Gastrocnemius medialis (tissue), 4 donors: Measurements from ENCODE around the gene CCDC90B. TPM values are rescaled to one million over a fixed set of nuclear protein-coding genes. Genes with fewer than 3 reads are reported as not detected.

ENCODE experiments used
- ATAC-seq, 2 donors: fragments of 150-250 bp; one replicate each; pipeline ENCODE4 v1.9.1; 2016
- DNase-seq, 2 donors: peaks; one replicate each; pipeline ENCODE4 v3.0.0-alpha.2; 2019
- H3K27ac ChIP-seq, 4 donors: fragments of 200-600 bp; sonication (generic); 1 replicate in 1 of 4; 2 replicates in 3 of 4; pipeline ENCODE4 v1.5.1; 2016 to 2018; ENCODE audit warnings: mild to moderate bottlenecking in 2 of 4, moderate library complexity in 1 of 4
- H3K27me3 ChIP-seq, 3 donors: fragments of 200-600 bp; sonication (generic) in 2 of 3; 1 replicate in 1 of 3; 2 replicates in 2 of 3; pipeline versions ENCODE4 v1.5.1 to v1.6.0; 2016 to 2019; ENCODE audit warnings: mild to moderate bottlenecking in 1 of 3, moderate library complexity in 1 of 3
- H3K36me3 ChIP-seq, 2 donors: fragments of 200-600 bp; sonication (generic) in 1 of 2; one replicate each; pipeline ENCODE4 v1.5.1; 2017 to 2018
- H3K4me1 ChIP-seq, 2 donors: fragments of 200-600 bp; sonication (generic) in 1 of 2; one replicate each; pipeline ENCODE4 v1.5.1; 2016 to 2017; ENCODE audit warnings: mild to moderate bottlenecking in 2 of 2
- H3K4me3 ChIP-seq, 4 donors: fragments of 200-600 bp; sonication (generic) in 3 of 4; 1 replicate in 1 of 4; 2 replicates in 3 of 4; pipeline ENCODE4 v1.5.1; 2016 to 2019; ENCODE audit warnings: mild to moderate bottlenecking in 2 of 4
- H3K9me3 ChIP-seq, 3 donors: fragments of 200-600 bp; sonication (generic) in 2 of 3; 1 replicate in 1 of 3; 2 replicates in 2 of 3; pipeline ENCODE4 v1.5.1; 2016 to 2019
- CTCF ChIP-seq, 5 experiments: fragments of 450-650 bp in 3 of 5; fragments of 200-600 bp in 2 of 5; sonication (generic) in 2 of 5; IDR thresholded peaks in 4 of 5; conservative IDR thresholded peaks in 1 of 5; 1 replicate in 4 of 5; 2 replicates in 1 of 5; pipeline ENCODE4 v1.5.1; 2016 to 2019; ENCODE audit warnings: antibody characterized with exemption in 5 of 5, mild to moderate bottlenecking in 3 of 5, moderate library complexity in 3 of 5
- POLR2A ChIP-seq, 2 donors: fragments of 450-650 bp; IDR thresholded peaks; one replicate each; pipeline ENCODE4 v1.6.1; 2017; ENCODE audit warnings: antibody characterized with exemption in 2 of 2, mild to moderate bottlenecking in 2 of 2, moderate library complexity in 2 of 2
- in situ Hi-C, 4 donors: fragments of 200-750 bp; cut with MboI; loops; one replicate each; pipeline versions ENCODE4 v1.15.0 to v1.8.0; 2017; ENCODE audit warnings: low sequenced_read_pairs in 4 of 4
- intact Hi-C: fragments of 100-400 bp; cut with DNase I; formaldehyde crosslinking; loops from one replicate; pipeline ENCODE4 v1.15.1; 2023; ENCODE audit warnings: low total_unique reads
- total RNA-seq, 4 donors: library from RNA; depleted of rRNA; stranded (reverse); fragments of >200 nt; gene quantifications; one replicate each; pipeline versions ENCODE4 v1.1.0 to v1.2.3, GENCODE V29; 2016

Gene CCDC90B
- total RNA-seq, result 10 to 100 TPM; 18.1 to 30.1 (median 22.8) TPM

- Histone ChIP-seq H3K36me3 (peaks cover 0 to 3% of the 10 kb centered on the region in 2 donors), H3K27ac (peak within 1 kb of the TSS; percentile 95 to 98 (median 97)), H3K27me3 (no peaks in the 10 kb centered on the region), H3K9me3 (no peaks in the 10 kb centered on the region), H3K4me1 (peaks cover 36 to 37% of the 10 kb centered on the region in 2 donors), H3K4me3 (peak within 1 kb of the TSS; percentile 80 to 94 (median 90))
- DNase-seq, result peak; percentile 96 to 97
- ATAC-seq, result peak; percentile 97 to 98
- intact Hi-C loops, result loop anchor here (1.0 to 10.0 kb wide), 5 partner anchors 93 to 385 kb away; partner anchors contain the start of genes ANKRD42, DDIAS and PCF11
- in situ Hi-C loops, result loop anchor here in 2 of 4 donors (10.0 to 25.0 kb wide), 2 partner anchors 211 to 526 kb away; partner anchors contain the start of gene RAB30 (in 1 of the 2)
- TF ChIP-seq CTCF (IDR thresholded peaks at IDR 0.05 in 4 of 5, conservative IDR thresholded peaks at IDR 0.05 in 1 of 5), result peak in 1 of 5 experiments; percentile 7
- peak; percentile 83 to 88 for TF ChIP-seq POLR2A (IDR thresholded peaks at IDR 0.05)
Observed at GRCh38 chr11:83285771-83286528, at the start of gene CCDC90B. Gene CCDC90B, minus strand, starts transcription at chr11:83286367. Its CDS starts 395 bp downstream, at chr11:83285972.

- Histone ChIP-seq H3K36me3 (no peaks in the 10 kb centered on the region), H3K4me3 (no peak overlapping the region), H3K9me3 (no peaks in the 10 kb centered on the region), H3K4me1 (no peaks in the 10 kb centered on the region), H3K27me3 (no peaks in the 10 kb centered on the region), H3K27ac (no peak overlapping the region)
- DNase-seq (no peak), ATAC-seq (no peak)
- intact Hi-C loops (no loop called here), in situ Hi-C loops (no loop called here)
- TF ChIP-seq CTCF (IDR thresholded peaks at IDR 0.05 in 4 of 5, conservative IDR thresholded peaks at IDR 0.05 in 1 of 5) (no peak), POLR2A (IDR thresholded peaks at IDR 0.05) (no peak)
Observed at GRCh38 chr11:83335446-83336070, 49.4 kb upstream of the CCDC90B start.

GRCh38 chr11:83330303-83330702 is 44.1 kb upstream of the CCDC90B start:
- Histone ChIP-seq H3K27ac (no peak overlapping the region), H3K9me3 (no peaks in the 10 kb centered on the region), H3K27me3 (no peaks in the 10 kb centered on the region), H3K4me1 (no peaks in the 10 kb centered on the region), H3K36me3 (no peaks in the 10 kb centered on the region), H3K4me3 (no peak overlapping the region)
- TF ChIP-seq POLR2A (IDR thresholded peaks at IDR 0.05), result no peak
- intact Hi-C loops (no loop called here), in situ Hi-C loops (no loop called here)
- no peak for DNase-seq
- no peak for ATAC-seq

- Histone ChIP-seq H3K27ac (no peak overlapping the region), H3K27me3 (no peaks in the 10 kb centered on the region), H3K4me3 (no peak overlapping the region), H3K36me3 (no peaks in the 10 kb centered on the region), H3K4me1 (no peaks in the 10 kb centered on the region), H3K9me3 (no peaks in the 10 kb centered on the region)
- ATAC-seq (no peak), DNase-seq (no peak)
- in situ Hi-C loops, result loop anchor here in 1 of 4 donors (10.0 kb wide), 1 partner anchor 58 kb away; no protein-coding TSS in a partner anchor
- intact Hi-C loops, result no loop called here
- TF ChIP-seq POLR2A (IDR thresholded peaks at IDR 0.05), result no peak
- TF ChIP-seq CTCF (IDR thresholded peaks at IDR 0.05 in 4 of 5, conservative IDR thresholded peaks at IDR 0.05 in 1 of 5), result no peak
Observed at GRCh38 chr11:83326326-83326725, 40.2 kb upstream of the CCDC90B start.

- TF ChIP-seq POLR2A (IDR thresholded peaks at IDR 0.05) (no peak), CTCF (IDR thresholded peaks at IDR 0.05 in 4 of 5, conservative IDR thresholded peaks at IDR 0.05 in 1 of 5) (no peak)
- Histone ChIP-seq H3K9me3 (no peaks in the 10 kb centered on the region), H3K4me1 (no peaks in the 10 kb centered on the region), H3K27me3 (no peaks in the 10 kb centered on the region), H3K36me3 (no peaks in the 10 kb centered on the region), H3K4me3 (no peak overlapping the region), H3K27ac (no peak overlapping the region)
- intact Hi-C loops, result no loop called here
- DNase-seq, result no peak
- in situ Hi-C loops, result loop anchor here in 2 of 4 donors (25.0 kb wide), 2 partner anchors 143 to 493 kb away; no protein-coding TSS in a partner anchor
- ATAC-seq, result no peak
Observed at GRCh38 chr11:83319346-83319745, 33.2 kb upstream of the CCDC90B start.
